Measurements from ENCODE around the gene SLC24A3.

The SLC24A3 gene

DNA sequence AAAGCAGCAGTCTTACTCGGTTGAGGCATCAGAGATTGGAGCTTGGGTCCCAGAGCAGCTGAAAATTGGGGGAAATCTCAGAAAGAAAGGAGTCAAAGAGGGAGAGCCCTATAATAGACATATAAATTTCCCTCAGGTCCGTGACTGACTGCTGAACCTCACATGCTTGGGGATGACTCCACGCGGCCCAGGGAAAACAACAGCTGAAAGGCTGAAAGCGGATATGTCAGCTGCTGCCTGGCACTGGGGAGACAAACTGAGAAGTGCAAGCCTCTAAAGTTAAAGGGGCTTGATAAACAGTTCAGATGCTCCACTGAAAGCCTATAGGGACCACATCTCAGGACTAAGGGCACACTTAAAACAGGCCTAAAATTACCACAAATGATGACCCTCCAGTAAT is 289.7 kb downstream of the SLC24A3 start:
- no peak for DNase-seq (ENCODE audit: low read depth in 2 of 2)

DNA sequence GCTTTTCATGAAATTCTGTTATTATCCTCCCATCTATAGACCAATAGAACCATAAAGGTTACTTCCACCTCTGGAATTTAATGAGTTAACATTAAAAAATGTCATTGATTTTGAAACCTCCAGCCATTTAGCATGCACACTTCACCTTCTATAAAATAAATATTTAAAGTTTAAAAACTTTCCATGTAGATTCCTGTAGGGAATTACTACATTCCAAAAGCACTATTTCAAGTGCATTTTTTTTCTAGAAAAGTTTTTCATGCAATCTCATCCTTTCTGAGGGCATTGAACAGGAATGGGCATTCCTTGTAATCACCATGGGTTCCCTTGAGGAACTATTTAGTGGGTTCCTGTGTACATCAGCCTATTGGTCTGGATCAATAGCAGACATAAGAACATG is 291.8 kb downstream of the SLC24A3 start:
- no peak for DNase-seq (ENCODE audit: low read depth in 2 of 2)

- no peak for DNase-seq (ENCODE audit: low read depth in 2 of 2)
Measured at GRCh38 chr20:19506021-19506420, 293.6 kb downstream of the SLC24A3 start.

- DNase-seq (ENCODE audit: low read depth in 2 of 2), result no peak
Measured at GRCh38 chr20:19508449-19508848, 296.0 kb downstream of the SLC24A3 start.

DNA sequence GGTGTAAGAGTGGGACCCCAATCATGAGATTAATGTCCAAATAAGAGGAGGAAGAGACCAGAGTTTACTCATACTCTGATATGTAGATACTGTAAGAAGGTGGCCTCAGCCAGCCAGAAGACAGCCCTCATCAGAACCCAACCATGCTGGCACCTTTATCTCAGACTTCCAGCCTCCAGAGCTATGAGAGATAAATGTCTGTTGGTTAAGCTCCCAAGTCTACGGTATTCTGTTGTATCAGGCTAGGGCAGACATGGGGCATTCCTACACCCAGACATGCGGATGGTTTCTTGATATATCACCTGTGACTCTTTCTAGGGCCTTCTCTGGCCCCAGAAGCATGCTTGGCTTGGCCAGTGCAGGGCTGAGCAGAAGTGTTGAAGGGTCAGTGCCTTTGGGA is 298.2 kb downstream of the SLC24A3 start:
- DNase-seq (ENCODE audit: low read depth in 2 of 2), result no peak

DNA sequence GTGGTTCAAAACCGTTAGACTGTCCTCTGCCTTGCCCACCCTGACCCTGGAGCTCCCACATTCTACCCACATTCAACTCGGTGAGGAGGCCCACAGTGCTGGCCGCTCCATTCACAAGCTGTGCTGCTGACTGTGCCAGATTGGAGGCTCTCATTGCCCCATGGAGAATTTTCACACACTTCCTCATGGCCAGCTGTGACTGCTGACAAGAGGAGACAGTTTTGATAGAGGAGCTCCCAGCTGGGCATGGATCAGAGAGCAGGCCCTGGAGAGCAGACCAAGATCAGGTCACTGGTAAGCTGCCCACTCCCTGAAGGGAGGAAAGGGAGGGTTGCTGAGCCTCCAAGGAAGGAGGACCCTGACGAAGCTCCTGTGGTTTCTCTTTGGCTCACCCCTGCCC is 299.5 kb downstream of the SLC24A3 start:
- DNase-seq (ENCODE audit: low read depth in 2 of 2), result no peak

GRCh38 chr20:19512886-19513677 is 300.6 kb downstream of the SLC24A3 start:
- no peak for DNase-seq (ENCODE audit: low read depth in 2 of 2)

DNA sequence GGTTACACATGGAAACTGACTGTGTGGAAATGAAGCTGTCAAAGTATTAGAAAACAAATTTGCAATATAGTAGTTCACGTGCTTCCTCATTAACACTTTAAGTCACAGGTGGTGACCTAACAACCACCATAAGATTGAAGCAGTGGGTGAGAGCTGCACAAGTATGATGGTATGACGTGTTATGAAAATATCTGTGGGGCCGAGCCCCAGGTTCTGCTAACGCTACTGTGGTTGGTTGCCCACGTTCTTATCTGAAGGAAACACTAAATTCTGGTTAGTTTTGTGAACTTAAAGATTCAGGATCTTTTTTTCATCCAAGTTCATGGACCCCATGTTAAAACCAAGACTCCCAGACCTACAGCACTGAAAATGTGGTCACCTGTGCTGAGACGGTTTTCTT is 302.6 kb downstream of the SLC24A3 start:
- no peak for DNase-seq (ENCODE audit: low read depth in 2 of 2)

GRCh38 chr20:19519466-19519865 is 307.0 kb downstream of the SLC24A3 start:
- no peak for DNase-seq (ENCODE audit: low read depth in 2 of 2)

DNA sequence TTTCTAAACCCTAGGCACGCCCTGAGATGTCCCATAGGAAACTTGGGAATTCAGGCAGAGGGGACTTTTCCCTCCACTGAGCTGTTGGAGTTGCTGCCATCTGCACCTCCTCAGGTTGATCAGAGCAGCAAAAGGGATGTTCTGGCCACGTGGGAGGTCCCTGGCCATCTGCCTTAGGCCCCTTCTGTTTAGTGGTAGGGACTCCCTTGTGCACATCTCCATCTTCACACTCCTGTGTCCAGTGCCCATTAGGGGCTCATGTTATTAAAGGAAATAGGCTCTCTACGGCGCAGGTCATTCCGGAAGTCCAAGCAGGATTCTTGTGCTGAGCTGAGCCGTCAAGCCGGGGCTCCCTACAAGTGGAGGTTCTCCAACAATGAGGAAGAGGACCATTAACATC is 307.8 kb downstream of the SLC24A3 start:
- DNase-seq (ENCODE audit: low read depth in 2 of 2), result no peak

DNA sequence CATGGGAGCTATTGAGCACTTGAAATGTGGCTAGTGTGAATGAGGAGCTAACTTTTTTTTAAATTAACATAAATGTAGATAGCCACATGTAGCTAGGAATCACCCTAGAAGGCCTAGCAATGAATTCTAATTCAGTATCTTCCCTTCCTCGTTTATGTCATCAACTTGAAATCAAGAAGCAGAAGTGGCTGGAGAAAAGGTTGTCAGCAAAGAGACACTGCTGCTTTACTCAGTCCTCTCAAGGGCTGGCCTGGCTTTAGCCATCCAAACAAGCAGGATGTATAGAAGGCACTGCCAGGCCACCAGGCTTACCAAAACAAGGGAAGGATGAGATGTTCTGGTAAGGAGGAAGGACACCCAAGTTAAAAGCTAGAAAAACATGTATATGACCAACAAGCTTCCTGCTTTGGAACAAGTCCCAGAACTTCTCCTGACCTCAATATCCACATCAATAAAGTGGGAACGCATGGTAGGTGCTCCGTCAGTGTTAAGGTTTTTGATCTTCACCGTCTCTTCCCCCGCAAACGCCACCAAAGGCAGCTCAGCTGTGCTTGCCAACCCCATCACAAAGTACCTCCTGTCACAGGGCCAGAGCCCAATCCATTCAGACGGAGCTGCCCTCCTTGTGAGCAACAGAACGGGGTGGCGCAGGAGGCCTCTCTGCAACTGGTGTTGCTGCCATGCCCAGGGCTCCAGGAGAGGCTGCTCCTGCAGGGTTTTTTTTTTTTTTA is 309.8 kb downstream of the SLC24A3 start:
- no peak for DNase-seq (ENCODE audit: low read depth in 2 of 2)

DNA sequence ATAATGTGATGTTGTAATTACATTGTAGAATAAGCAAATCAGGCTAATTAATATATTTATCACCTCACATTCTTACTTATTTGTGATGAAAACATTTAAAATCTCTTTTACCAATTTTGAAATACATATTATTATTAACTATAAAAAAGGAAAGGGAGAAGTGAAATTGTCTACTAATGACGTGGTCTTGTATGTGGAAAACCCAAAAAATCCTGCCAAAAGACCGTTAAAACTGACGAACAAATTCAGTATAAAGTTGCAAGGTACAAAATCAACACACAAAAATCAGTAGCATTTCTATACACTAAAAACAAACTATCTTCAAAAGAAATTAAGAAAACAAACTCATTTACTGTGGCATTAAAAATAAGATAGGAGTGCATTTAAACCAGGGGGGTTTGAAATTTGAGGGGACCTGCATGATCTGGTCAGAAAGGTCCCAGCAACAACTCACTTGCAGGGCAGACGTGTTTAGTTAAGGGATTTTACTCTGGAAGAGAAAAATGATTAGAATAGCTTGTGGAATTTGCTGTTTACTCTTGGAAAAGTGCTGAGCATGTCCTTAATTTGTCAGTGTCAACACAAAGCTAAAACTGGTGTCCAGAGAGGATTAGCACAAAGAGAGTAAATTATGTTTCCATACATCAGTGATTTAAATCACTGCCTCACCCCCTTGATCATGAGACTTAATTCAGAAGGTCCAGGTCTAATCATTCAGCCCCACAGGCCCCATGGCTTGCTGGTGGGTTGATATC is 310.6 kb downstream of the SLC24A3 start:
- DNase-seq (ENCODE audit: low read depth in 2 of 2), result no peak

DNA sequence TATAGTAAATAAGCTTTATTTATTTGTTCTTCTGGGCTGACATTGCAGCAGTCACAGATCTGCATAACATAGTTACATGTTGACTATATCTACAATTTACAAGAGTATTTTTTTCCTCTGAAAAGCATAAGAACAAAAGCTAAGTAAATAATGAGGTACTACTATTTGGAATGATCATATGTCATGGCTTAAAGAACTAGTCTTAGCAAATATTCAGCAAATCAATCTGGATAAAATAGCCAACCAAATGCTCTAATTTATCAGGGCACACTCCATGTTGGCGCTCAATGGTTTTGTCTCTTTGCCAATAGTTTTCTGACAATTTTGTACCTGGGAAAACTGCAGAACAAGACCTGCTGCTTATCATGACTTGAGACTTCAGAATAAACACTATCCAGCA is 312.2 kb downstream of the SLC24A3 start:
- no peak for DNase-seq (ENCODE audit: low read depth in 2 of 2)

GRCh38 chr20:19527509-19527908 is 315.1 kb downstream of the SLC24A3 start:
- no peak for DNase-seq (ENCODE audit: low read depth in 2 of 2)

DNA sequence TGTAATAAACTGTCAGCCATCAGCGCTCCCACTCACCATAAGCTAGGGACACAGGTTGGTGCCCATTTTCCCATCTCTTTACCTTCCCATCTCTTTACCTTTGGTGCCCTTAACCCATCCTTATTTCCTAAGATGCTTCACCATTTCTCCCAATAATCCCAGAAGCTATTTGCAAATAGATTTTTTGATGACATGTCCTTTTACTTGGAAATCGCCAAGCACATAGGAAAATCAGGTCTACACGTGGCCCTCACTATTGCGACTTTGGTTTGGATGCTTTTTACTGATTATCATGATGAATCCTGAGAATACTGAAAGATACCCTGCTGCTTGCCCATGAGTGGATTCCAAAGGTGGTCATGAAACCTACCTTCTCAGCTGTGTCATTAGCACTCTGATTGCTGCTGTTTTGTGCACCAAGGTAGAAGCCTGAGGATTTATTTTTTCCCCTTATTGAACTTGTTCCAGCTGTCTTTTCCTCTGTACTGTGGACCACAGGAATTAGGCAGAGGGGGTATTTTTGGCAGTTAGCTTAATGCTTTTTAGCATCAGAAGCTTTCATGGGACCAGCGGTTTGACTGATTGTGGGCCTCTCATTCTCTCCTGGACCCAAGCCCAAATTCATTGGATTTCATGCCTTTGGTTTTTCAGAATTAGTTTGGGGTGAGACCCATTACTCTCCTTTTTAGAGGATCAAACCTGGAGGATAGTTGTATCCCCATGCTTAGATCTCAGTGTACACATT is 316.0 kb downstream of the SLC24A3 start:
- no peak for DNase-seq (ENCODE audit: low read depth in 2 of 2)

DNA sequence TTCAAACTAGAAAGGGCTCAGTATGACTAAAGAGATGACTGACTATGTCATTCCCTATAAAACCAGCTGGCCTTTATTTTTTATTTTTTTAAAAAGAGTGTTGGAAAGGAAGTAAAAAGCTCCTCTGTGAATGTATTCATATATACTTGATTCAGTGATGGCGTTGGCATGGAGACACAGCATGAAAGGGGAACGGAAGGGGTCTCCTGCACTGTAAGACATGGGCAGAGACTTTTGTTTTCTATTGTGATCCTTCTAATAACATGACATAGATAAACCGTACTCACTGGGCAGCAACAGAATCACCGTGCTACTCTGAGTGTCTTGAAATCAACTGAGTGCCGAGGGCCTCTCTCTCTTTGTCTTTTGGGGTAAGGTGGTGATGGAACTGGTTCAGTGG is 317.6 kb downstream of the SLC24A3 start:
- DNase-seq (ENCODE audit: low read depth in 2 of 2), result no peak

- DNase-seq (ENCODE audit: low read depth in 2 of 2), result no peak
Measured at GRCh38 chr20:19531446-19531845, 319.0 kb downstream of the SLC24A3 start.

GRCh38 chr20:19538556-19538955 is 326.1 kb downstream of the SLC24A3 start:
- no peak for DNase-seq (ENCODE audit: low read depth in 2 of 2)

- DNase-seq (ENCODE audit: low read depth in 2 of 2), result no peak
Measured at GRCh38 chr20:19539191-19539590, 326.7 kb downstream of the SLC24A3 start.

DNA sequence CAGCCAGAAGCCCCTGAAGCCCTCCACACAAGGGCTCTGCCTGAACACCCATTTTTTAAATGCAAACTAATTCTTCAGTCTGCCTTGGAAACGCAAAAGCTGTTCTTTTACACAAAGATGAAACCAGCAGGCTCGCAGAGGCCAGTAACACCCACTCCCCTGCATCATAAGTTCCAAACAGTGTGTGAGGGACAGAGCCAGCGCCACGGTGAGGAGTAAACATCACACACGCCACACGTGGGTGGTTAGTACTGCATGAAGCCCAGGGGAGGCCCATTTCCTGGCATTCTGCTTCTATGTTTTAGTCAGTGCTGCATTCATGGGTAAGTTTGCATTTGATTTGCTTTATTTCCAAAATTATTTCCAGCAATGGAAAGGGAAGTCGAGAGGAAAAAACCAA is 327.9 kb downstream of the SLC24A3 start:
- peak; percentile 17 to 33 for DNase-seq (ENCODE audit: low read depth in 2 of 2)

GRCh38 chr20:19543101-19543500 is 330.7 kb downstream of the SLC24A3 start:
- no peak for DNase-seq (ENCODE audit: low read depth in 2 of 2)

DNA sequence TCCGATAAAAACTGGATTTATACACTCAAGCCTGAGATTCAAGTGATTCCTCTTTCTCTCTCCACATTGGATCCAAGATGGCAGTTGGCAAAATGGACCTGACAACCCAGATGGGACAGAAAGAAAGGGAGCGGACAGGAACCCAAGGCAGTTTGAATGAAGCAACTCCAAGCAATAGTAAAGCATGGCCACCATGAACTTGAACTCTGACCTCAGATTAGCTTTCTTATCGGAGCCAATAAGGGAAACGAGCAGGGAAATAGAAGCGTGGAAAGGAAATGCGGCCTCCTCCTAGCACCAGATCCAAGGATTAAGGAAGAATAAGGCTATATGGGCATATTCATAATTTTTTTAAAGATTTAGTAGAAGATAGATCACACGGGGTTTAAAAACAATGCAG is 332.2 kb downstream of the SLC24A3 start:
- no peak for DNase-seq (ENCODE audit: low read depth in 2 of 2)
